ENCODE data around the gene ERBB4.

GRCh38 chr2:212406716-212407115, 131.9 kb downstream of the ERBB4 start:
- no peak for TF ChIP-seq POLR2A (IDR thresholded peaks at IDR 0.05)
- no peak for TF ChIP-seq CTCF (IDR thresholded peaks at IDR 0.05)
- no peak for TF ChIP-seq EP300 (IDR thresholded peaks at IDR 0.05)
- no peak for TF ChIP-seq POLR2AphosphoS5 (IDR thresholded peaks at IDR 0.05)
